NCI-H82 treated with DMSO at 0.1 percent for 48 hours (cell line): Measurements from ENCODE around the gene NKX2-4.
"Not testable (repeated sequence)": the region's sequence is repeated elsewhere in the genome, so short reads cannot be mapped to it uniquely, and the experiment has no call there.

Experiments used
- DNase-seq: peaks from one replicate; lab custom pipeline; 2025; ENCODE audit not compliant: unreplicated experiment; lab: John Stamatoyannopoulos, UW

NKX2-4 gene

DNA sequence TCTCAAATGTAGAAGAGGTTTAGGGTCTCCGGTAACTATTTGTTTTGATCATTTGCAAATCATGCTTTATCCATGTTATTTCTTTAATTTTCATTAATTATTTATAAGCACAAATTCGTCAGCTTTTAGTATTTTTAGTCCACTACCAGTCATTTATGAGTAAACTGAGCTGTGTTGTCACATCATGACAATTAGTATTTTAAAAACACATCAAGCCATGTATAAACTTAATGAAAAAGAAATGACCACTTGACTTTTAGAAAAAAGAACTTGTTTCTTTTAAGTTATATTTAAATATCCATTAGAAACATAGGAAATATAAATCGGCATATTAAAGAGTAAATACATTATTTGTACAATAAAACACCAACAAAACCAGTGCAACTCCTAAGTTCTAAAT is 2.8 kb downstream of the NKX2-4 start:
- no peak for DNase-seq

DNA sequence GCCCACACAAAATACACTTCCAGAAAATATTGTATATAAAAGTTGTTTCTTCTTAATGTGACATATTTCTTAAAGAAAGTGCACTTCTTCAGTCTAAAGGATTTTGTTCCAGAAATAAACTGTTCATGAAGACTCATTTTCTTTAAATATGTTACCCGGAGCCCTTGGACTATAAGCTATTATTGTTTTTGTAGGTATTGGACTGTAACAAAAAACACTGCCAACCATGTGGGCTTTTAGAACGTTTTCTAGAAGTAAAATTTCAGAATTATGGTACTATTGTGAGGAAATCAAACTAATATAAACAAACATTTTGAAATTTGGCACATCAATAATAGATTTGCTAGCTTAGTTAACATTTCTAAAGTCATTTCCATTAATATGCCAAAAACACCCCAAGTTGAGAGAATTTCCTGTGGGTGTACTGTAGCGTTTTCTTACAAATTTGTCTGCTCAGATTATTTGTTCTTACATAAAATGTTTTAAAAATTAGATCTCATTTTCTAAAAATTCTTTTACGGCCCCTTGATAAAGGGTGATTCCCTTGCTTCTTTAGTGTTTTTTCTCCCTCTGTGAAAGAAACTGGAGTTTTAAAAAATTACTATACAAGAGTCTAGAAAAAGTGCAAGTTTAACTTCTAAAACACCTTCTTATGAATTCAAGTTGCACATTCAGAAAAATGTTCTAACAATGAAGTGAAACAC is 3.4 kb downstream of the NKX2-4 start:
- no peak for DNase-seq

- no peak for DNase-seq
Measured at GRCh38 chr20:21393166-21393565, 4.2 kb downstream of the NKX2-4 start.

- DNase-seq, result no peak
Measured at GRCh38 chr20:21391972-21392352, 5.4 kb downstream of the NKX2-4 start.

DNA sequence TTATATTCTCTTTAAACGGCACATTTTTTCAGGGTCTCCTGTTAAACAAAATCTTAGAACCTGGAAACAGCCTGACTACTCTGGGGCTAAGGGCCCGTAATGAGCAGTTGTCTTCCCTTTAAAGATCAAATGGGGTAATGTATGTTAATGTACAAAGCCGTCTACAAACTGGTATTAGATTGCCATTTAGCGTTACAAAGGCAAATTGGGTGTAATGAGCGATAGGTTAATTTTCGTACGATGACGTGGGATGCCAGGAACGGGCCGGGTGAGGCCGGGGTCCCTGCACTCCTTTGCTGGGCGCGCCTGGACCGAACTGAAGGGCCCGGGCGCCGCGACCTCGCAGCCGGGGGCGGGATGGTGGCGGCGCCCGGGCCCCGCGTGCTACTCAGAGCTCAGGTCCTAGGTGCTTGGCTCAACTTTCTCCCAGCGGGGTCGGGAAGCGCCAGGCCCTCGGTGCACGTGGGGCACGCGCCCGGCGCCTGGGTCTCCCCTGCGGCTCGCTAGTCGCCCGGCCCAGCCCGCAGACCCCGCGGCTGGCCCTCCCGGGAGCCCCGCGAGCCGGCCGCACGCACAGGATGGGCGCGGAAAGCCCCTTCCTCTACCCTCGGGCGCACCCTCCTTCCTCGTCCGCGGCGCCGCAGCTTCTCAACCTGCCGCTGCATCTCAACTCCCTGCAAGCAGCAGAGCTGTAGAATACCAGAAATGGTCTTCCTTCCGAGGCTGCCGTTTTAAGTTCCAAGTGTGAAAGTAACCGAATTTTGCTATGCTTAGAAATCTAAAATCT is 5.9 kb downstream of the NKX2-4 start:
- DNase-seq, result no peak

- no peak for DNase-seq
Measured at GRCh38 chr20:21390768-21391167, 6.6 kb downstream of the NKX2-4 start.

DNA sequence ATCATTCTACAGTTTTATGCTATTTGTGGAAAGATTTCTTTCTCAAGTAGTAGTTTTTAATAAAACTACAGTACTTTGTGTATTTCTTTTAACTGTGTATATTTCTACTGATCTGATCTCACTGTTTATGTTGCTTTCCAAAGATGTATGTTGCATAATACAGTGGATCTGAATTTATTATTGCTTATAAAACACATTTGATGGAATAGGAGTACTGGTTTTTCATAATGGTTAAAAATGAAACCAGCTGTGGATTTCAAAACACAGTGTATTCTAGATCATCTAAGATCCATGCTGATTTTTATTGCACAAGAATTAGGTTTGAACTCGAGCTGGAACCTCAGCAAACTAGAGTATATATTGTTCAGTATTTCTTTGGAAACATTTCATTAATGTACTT is 8.0 kb downstream of the NKX2-4 start:
- DNase-seq, result no peak

GRCh38 chr20:21388566-21388965 is 8.8 kb downstream of the NKX2-4 start:
- no peak for DNase-seq

DNA sequence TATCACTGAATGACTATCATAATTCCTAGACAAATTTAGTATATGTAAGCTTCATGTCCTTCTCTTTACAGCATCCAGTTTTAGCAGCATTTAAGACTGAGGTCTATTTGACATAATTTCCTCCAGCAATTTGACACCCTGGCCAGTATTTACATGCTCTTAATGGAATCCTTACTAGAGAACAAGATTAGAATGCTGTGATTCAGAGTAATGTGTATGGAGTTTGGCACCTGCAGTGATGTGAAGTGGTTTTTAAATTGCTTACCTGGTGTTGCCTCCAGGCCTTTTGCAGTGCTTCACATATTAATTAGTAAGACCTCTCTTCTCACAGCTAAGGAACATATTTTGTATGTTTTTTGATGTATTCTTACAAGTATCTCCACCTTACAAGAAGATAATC is 9.8 kb downstream of the NKX2-4 start:
- no peak for DNase-seq

- no peak for DNase-seq
Measured at GRCh38 chr20:21386111-21386510, 11.2 kb downstream of the NKX2-4 start.

GRCh38 chr20:21384308-21384892 is 12.9 kb downstream of the NKX2-4 start:
- no peak for DNase-seq

DNA sequence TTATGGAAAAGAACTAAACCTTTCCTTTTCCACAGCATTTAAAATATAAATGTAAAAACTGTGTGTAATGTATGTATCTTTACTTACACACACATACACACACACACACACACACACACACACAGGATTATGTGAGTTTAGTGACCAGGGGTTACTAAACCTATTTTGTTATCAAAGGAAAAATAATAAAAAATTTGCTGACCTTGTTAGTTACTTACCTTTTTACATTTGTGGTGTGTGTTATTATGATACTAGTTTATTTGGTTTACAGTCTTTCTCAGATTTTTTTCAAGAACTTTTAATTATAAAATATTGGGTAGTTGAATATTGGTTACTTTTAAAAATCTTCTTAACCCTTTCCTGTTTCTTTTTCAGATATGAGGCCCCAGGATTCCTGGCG is 15.7 kb downstream of the NKX2-4 start:
- DNase-seq, result no peak

DNA sequence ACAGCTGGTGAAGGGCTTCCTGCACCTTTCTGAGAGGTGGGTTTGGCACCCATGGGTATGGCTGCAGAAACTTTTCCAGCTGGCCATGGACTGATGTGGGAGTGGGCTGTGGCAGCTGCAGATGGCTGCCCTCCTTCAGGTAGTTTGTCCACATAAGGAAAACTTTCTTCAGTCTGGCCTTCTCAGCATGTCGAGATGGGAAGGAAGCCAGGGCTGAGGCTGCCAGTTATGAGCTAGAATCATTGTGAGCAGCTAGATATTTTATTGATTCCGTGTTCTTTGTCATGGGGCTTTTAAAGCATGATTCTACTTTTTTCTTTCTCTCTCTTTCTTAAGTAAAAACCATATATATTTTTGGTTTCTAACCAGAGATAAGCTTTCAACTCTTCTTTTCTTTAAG is 16.6 kb downstream of the NKX2-4 start:
- DNase-seq, result no peak

GRCh38 chr20:21378259-21378658 is 19.1 kb downstream of the NKX2-4 start:
- DNase-seq, result no peak

DNA sequence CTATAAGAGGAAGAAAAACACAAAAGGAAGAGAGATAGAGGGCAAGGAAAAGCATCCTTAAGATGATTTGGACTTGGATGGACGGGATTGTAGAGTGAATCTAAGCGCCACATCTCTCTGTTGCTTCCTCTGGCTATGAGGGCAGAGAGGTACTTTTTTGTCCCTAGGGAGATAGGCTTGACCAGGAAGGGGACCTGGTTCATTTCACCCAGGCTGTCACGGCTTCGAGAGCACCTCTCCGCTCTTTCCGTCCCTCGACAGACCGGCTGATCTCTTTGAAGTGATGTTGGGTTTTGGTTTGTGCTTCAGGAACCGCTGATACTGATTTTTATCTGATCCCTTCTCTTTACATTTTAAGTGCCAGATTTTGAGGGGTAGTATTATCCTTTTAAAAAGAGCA is 19.6 kb downstream of the NKX2-4 start:
- DNase-seq, result no peak

GRCh38 chr20:21376626-21377025 is 20.7 kb downstream of the NKX2-4 start:
- no peak for DNase-seq

DNA sequence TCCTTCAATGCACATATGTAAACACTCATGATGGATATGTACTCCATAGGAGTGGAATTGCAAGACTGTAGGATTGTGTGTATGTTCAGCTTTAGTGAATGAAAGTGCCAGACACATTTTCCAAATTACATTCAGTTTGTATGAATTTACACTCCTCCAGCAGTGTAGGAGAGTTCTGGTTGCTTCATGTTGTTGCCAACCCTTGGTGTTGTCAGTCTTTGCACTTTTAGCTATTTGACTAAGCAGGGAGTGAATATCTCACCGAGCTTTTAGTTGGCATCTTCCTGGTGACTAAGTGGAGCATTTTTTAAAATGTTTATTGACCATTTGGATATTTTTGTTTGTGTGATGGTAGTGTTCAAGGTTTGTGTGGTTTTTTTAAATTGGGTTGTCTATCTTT is 23.9 kb downstream of the NKX2-4 start:
- no peak for DNase-seq

DNA sequence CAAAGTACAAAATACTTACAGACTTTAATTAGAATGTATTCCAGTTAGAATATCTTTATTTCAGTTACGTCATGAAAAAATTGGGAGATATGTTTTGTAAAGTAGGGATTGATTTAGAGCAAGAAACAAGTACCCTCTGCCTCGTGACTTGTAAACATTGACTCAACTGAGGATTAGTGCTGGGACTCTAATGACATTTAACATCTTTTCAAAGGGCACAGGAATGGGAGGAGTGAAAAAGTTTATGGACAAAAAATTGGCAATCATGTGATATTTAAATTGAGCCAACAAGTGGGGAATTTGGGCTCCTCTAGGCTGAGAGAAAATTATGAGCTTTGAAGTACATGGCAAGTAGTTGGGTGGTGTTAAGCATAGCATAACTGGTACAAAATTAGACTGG is 25.3 kb downstream of the NKX2-4 start:
- no peak for DNase-seq

GRCh38 chr20:21371193-21371592 is 26.1 kb downstream of the NKX2-4 start:
- DNase-seq, result no peak

DNA sequence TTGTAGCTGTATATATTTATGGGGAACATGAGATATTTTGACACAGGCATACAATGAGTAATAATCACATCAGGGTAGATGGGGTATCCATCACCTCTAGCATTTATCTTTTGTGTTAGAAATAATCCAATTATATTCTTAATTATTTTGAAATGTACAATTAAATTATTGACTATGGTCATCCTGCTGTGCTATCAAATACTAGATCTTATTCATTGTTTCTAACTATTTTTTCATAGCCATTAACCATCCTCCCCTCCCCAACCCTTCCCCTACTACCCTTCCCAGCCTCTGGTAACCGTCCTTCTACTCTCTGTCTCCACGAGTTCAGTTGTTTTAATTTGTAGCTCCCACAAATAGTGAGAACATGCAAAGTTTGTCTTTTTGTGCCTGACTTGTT is 28.5 kb downstream of the NKX2-4 start:
- DNase-seq, result no peak

DNA sequence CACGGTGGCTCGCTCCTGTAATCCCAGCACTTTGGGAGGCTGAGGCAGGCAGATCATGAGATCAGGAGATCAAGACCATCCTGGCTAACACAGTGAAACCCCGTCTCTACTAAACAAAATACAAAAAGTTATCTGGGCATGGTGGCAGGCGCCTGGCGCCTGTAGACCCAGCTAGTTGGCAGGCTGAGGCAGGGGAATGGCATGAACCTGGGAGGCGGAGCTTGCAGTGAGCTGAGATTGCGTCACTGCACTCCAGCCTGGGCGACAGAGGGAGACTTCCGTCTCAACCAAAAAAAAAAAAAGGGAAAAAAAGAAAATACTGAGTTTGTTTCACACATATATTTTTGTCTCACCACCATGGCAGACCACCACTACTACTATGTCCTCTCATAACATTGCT is 31.1 kb downstream of the NKX2-4 start:
- DNase-seq, result not testable (repeated sequence)

DNA sequence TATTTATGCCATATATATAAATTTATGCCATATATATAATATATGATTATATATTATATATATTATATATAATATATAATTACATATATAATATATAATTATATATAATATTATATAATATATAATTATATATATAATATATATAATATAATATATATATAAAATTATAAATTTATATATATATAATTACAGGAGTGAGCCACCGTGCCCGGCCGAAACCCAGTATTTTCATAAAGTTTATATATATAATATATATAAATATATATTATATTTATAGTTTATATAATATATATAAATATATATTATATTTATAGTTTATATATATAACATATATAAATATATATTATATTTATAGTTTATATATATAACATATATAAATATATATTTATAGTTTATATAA is 31.6 kb downstream of the NKX2-4 start:
- no peak for DNase-seq
